Measurements from ENCODE around the gene THBD. TPM values are rescaled to one million over a fixed set of nuclear protein-coding genes. Genes with fewer than 3 reads are reported as not detected.

Gene THBD
- total and polyA plus RNA-seq, 2 experiments from 2014 or later: 0.10 to 0.97 TPM

GRCh38 chr20:23094213-23094896, 44.9 kb upstream of the THBD start:
- DNase-seq (ENCODE audit: low spot score) (no peak), ATAC-seq (no peak)
- H3K27me3 ChIP-seq (ENCODE audit: insufficient read depth): no peaks in the 10 kb centered on the region
- H3K79me2 ChIP-seq (replicated peaks; ENCODE audit: insufficient read depth): no peaks in the 10 kb centered on the region
- Mint-ChIP-seq H3K27me3 (ENCODE audit: insufficient read depth, low read depth, poor library complexity) (peaks cover 2% of the 10 kb centered on the region), H3K4me1 (peaks cover 19% of the 10 kb centered on the region), H3K9me3 (no peaks in the 10 kb centered on the region), H3K27ac (no peak overlapping the region), H3K4me3 (no peak overlapping the region), H3K36me3 (ENCODE audit: low read depth) (no peaks in the 10 kb centered on the region)
- no peaks in the 10 kb centered on the region for H3K4me1 ChIP-seq (ENCODE audit: insufficient read depth)
- H4K20me1 ChIP-seq (replicated peaks; ENCODE audit: insufficient read depth): no peaks in the 10 kb centered on the region
- H3K36me3 ChIP-seq (ENCODE audit: insufficient read depth): no peaks in the 10 kb centered on the region
- H3K27ac ChIP-seq (ENCODE audit: low read depth): no peak overlapping the region
- no peak overlapping the region for H3K4me3 ChIP-seq
- H3K9me2 ChIP-seq (ENCODE audit: insufficient read depth): no peaks in the 10 kb centered on the region
- H3K4me2 ChIP-seq: no peak overlapping the region
- no peak for TF ChIP-seq EZH2 (IDR thresholded peaks at IDR 0.05; ENCODE audit: low read depth, unreplicated experiment)
- TF ChIP-seq NANOG (IDR thresholded peaks at IDR 0.05; ENCODE audit: borderline replicate concordance): no peak
- TF ChIP-seq ZNF331 (CRISPR knock-in tag; IDR thresholded peaks at IDR 0.05; ENCODE audit: low read depth): no peak
- TF ChIP-seq, protein P1, sequence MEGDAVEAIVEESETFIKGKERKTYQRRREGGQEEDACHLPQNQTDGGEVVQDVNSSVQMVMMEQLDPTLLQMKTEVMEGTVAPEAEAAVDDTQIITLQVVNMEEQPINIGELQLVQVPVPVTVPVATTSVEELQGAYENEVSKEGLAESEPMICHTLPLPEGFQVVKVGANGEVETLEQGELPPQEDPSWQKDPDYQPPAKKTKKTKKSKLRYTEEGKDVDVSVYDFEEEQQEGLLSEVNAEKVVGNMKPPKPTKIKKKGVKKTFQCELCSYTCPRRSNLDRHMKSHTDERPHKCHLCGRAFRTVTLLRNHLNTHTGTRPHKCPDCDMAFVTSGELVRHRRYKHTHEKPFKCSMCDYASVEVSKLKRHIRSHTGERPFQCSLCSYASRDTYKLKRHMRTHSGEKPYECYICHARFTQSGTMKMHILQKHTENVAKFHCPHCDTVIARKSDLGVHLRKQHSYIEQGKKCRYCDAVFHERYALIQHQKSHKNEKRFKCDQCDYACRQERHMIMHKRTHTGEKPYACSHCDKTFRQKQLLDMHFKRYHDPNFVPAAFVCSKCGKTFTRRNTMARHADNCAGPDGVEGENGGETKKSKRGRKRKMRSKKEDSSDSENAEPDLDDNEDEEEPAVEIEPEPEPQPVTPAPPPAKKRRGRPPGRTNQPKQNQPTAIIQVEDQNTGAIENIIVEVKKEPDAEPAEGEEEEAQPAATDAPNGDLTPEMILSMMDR (conservative IDR thresholded peaks at IDR 0.05; ENCODE audit: low read depth in 2 of 2): no peak
- TF ChIP-seq REST (IDR thresholded peaks at IDR 0.05; ENCODE audit: unreplicated experiment): no peak
- no peak for TF ChIP-seq POLR2AphosphoS5 (IDR thresholded peaks at IDR 0.05; ENCODE audit: low read depth)
- TF ChIP-seq, protein P2, sequence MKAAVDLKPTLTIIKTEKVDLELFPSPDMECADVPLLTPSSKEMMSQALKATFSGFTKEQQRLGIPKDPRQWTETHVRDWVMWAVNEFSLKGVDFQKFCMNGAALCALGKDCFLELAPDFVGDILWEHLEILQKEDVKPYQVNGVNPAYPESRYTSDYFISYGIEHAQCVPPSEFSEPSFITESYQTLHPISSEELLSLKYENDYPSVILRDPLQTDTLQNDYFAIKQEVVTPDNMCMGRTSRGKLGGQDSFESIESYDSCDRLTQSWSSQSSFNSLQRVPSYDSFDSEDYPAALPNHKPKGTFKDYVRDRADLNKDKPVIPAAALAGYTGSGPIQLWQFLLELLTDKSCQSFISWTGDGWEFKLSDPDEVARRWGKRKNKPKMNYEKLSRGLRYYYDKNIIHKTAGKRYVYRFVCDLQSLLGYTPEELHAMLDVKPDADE (IDR thresholded peaks at IDR 0.05): no peak
- TF ChIP-seq EZH2phosphoT487 (IDR thresholded peaks at IDR 0.05; ENCODE audit: unreplicated experiment): no peak
- TF ChIP-seq, protein P3, sequence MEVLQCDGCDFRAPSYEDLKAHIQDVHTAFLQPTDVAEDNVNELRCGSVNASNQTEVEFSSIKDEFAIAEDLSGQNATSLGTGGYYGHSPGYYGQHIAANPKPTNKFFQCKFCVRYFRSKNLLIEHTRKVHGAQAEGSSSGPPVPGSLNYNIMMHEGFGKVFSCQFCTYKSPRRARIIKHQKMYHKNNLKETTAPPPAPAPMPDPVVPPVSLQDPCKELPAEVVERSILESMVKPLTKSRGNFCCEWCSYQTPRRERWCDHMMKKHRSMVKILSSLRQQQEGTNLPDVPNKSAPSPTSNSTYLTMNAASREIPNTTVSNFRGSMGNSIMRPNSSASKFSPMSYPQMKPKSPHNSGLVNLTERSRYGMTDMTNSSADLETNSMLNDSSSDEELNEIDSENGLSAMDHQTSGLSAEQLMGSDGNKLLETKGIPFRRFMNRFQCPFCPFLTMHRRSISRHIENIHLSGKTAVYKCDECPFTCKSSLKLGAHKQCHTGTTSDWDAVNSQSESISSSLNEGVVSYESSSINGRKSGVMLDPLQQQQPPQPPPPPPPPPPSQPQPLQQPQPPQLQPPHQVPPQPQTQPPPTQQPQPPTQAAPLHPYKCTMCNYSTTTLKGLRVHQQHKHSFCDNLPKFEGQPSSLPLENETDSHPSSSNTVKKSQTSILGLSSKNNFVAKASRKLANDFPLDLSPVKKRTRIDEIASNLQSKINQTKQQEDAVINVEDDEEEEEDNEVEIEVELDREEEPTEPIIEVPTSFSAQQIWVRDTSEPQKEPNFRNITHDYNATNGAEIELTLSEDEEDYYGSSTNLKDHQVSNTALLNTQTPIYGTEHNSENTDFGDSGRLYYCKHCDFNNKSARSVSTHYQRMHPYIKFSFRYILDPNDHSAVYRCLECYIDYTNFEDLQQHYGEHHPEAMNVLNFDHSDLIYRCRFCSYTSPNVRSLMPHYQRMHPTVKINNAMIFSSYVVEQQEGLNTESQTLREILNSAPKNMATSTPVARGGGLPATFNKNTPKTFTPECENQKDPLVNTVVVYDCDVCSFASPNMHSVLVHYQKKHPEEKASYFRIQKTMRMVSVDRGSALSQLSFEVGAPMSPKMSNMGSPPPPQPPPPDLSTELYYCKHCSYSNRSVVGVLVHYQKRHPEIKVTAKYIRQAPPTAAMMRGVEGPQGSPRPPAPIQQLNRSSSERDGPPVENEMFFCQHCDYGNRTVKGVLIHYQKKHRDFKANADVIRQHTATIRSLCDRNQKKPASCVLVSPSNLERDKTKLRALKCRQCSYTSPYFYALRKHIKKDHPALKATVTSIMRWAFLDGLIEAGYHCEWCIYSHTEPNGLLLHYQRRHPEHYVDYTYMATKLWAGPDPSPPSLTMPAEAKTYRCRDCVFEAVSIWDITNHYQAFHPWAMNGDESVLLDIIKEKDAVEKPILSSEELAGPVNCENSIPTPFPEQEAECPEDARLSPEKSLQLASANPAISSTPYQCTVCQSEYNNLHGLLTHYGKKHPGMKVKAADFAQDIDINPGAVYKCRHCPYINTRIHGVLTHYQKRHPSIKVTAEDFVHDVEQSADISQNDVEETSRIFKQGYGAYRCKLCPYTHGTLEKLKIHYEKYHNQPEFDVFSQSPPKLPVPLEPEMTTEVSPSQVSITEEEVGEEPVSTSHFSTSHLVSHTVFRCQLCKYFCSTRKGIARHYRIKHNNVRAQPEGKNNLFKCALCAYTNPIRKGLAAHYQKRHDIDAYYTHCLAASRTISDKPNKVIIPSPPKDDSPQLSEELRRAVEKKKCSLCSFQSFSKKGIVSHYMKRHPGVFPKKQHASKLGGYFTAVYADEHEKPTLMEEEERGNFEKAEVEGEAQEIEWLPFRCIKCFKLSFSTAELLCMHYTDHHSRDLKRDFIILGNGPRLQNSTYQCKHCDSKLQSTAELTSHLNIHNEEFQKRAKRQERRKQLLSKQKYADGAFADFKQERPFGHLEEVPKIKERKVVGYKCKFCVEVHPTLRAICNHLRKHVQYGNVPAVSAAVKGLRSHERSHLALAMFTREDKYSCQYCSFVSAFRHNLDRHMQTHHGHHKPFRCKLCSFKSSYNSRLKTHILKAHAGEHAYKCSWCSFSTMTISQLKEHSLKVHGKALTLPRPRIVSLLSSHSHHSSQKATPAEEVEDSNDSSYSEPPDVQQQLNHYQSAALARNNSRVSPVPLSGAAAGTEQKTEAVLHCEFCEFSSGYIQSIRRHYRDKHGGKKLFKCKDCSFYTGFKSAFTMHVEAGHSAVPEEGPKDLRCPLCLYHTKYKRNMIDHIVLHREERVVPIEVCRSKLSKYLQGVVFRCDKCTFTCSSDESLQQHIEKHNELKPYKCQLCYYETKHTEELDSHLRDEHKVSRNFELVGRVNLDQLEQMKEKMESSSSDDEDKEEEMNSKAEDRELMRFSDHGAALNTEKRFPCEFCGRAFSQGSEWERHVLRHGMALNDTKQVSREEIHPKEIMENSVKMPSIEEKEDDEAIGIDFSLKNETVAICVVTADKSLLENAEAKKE (CRISPR knock-in tag; IDR thresholded peaks at IDR 0.05): no peak
- no peak for TF ChIP-seq JUNB (IDR thresholded peaks at IDR 0.05; ENCODE audit: unreplicated experiment)
- no peak for TF ChIP-seq ZNF114 (CRISPR knock-in tag; IDR thresholded peaks at IDR 0.05)
- no peak for TF ChIP-seq CREB1 (CRISPR knock-in tag; IDR thresholded peaks at IDR 0.05; ENCODE audit: low read depth)
- no peak overlapping the region for H2AFZ ChIP-seq
- no peaks in the 10 kb centered on the region for H3F3A ChIP-seq (replicated peaks; ENCODE audit: low read depth)
